Gastrocnemius medialis (tissue), 4 donors: ENCODE results near the gene SLC25A21.

Experiments used
- POLR2A ChIP-seq, 2 donors: fragments of 450-650 bp; IDR thresholded peaks; one replicate each; pipeline ENCODE4 v1.6.1; 2017; ENCODE audit warnings: antibody characterized with exemption in 2 of 2, mild to moderate bottlenecking in 2 of 2, moderate library complexity in 2 of 2
- TF ChIP-seq, protein P1 (sequence below), 5 experiments: fragments of 450-650 bp in 3 of 5; fragments of 200-600 bp in 2 of 5; sonication (generic) in 2 of 5; IDR thresholded peaks in 4 of 5; conservative IDR thresholded peaks in 1 of 5; 1 replicate in 4 of 5; 2 replicates in 1 of 5; pipeline ENCODE4 v1.5.1; 2016 to 2019; ENCODE audit warnings: antibody characterized with exemption in 5 of 5, mild to moderate bottlenecking in 3 of 5, moderate library complexity in 3 of 5

- TF ChIP-seq, protein P1, sequence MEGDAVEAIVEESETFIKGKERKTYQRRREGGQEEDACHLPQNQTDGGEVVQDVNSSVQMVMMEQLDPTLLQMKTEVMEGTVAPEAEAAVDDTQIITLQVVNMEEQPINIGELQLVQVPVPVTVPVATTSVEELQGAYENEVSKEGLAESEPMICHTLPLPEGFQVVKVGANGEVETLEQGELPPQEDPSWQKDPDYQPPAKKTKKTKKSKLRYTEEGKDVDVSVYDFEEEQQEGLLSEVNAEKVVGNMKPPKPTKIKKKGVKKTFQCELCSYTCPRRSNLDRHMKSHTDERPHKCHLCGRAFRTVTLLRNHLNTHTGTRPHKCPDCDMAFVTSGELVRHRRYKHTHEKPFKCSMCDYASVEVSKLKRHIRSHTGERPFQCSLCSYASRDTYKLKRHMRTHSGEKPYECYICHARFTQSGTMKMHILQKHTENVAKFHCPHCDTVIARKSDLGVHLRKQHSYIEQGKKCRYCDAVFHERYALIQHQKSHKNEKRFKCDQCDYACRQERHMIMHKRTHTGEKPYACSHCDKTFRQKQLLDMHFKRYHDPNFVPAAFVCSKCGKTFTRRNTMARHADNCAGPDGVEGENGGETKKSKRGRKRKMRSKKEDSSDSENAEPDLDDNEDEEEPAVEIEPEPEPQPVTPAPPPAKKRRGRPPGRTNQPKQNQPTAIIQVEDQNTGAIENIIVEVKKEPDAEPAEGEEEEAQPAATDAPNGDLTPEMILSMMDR (IDR thresholded peaks at IDR 0.05 in 4 of 5, conservative IDR thresholded peaks at IDR 0.05 in 1 of 5) = no peak
- TF ChIP-seq POLR2A (IDR thresholded peaks at IDR 0.05) = no peak
Observed at GRCh38 chr14:36829547-36829946, 342.9 kb downstream of the SLC25A21 start.
